Islet of Langerhans (tissue), 1 donor: ENCODE data around the gene COL9A1.

ENCODE experiments used
- FAIRE-seq: peaks from one replicate; lab custom pipeline; 2011; peaks lifted over from hg19 to GRCh38; lab: Jason Lieb, UNC

Gene COL9A1

DNA sequence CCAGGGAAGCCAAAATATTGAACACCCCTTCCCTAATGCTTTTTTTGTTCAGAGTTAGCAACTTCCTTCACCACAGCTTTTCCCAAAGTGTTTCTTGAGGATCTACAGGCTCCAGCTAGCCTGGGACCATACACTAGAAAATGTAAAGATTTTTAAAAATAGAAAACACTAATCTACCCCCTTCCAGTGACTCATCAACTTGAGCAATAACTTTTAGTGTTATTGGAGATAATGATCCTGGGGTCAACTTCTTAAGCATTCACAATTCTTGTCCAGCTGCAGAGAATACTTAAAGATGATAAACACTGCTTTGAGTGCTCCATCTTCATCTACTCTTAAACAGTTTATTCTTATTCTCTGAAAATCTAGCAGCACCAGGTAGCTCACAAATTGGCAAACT lies 131.6 kb downstream of the COL9A1 start:
- no peak for FAIRE-seq

DNA sequence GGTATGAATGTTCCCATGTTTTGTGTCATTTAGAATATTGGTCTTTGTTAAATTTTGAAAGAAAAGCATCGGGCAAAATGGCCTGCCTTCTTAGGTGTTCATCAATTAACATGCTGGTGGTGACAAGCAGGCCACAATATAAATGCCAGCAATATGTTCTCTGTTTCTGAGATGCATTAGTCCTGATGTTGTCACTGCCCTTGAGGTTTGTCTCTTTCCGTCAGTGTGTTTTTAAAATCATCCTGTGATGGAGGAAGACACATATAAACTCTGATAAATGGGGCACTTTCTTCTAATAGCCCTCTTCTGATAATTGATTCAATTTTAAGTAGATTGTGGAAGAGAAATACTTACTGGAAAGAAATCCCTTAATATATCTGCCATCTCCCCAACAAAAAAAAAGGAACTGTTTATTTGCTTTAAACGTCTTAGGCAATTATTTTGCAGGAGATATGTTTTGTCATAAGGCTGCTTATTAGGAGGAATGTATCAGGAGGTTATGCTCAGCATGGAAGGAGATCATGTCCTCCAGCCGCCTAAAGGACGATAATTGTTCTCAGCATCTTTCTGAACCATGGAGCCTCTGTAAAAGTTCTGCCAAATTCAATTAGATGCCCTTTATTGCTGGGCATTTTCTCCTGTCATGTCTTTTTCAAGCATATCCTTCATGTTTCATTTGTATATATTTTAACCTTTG lies 134.1 kb downstream of the COL9A1 start:
- FAIRE-seq: no peak
